Uterus (tissue), 4 donors: ENCODE results near the gene LMO7. TPM values are rescaled to one million over a fixed set of nuclear protein-coding genes. Genes with fewer than 3 reads are reported as not detected.

ENCODE experiments used
- DNase-seq, 2 donors: peaks; one replicate each; pipeline ENCODE4 v3.0.0-alpha.2; 2019 to 2020
- H3K27ac ChIP-seq, 2 donors: fragments of 200-600 bp; sonication (generic); 1 replicate in 1 of 2; 2 replicates in 1 of 2; pipeline ENCODE4 v1.5.1; 2016 to 2018
- H3K27me3 ChIP-seq, 2 donors: fragments of 200-600 bp; sonication (generic); one replicate each; pipeline ENCODE4 v1.5.1; 2018 to 2019; ENCODE audit warnings: control low read depth in 1 of 2
- H3K36me3 ChIP-seq, 2 donors: fragments of 200-600 bp; sonication (generic); one replicate each; pipeline ENCODE4 v1.5.1; 2019; ENCODE audit warnings: control low read depth in 1 of 2
- H3K4me1 ChIP-seq, 2 donors: fragments of 200-600 bp; sonication (generic); one replicate each; pipeline ENCODE4 v1.5.1; 2018 to 2019; ENCODE audit warnings: control low read depth in 1 of 2
- H3K4me3 ChIP-seq, 2 donors: fragments of 200-600 bp; sonication (generic); 1 replicate in 1 of 2; 2 replicates in 1 of 2; pipeline ENCODE4 v1.5.1; 2018 to 2019; ENCODE audit warnings: mild to moderate bottlenecking in 1 of 2
- H3K9me3 ChIP-seq, 2 donors: fragments of 200-600 bp; sonication (generic); one replicate each; pipeline ENCODE4 v1.5.1; 2019; ENCODE audit warnings: control low read depth in 1 of 2
- POLR2A ChIP-seq, 2 donors: fragments of 450-650 bp; IDR thresholded peaks; one replicate each; pipeline ENCODE4 v1.6.1; 2016; ENCODE audit warnings: antibody characterized with exemption in 2 of 2, mild to moderate bottlenecking in 1 of 2, moderate library complexity in 1 of 2
- intact Hi-C: fragments of 100-400 bp; cut with DNase I; formaldehyde crosslinking; loops from one replicate; pipeline ENCODE4 v1.15.1; 2023; ENCODE audit warnings: low total_unique reads
- total RNA-seq, 4 donors: library from RNA; depleted of rRNA in 3 of 4; stranded (reverse); fragments of >200 nt in 3 of 4; gene quantifications; one replicate each; pipeline versions ENCODE4 v1.1.0 to v1.2.4, GENCODE V29; 2014 to 2023
- TF ChIP-seq, protein P1 (sequence below), 4 experiments: fragments of 200-600 bp in 2 of 4; fragments of 450-650 bp in 2 of 4; sonication (generic) in 2 of 4; IDR thresholded peaks; one replicate each; pipeline ENCODE4 v1.5.1; 2016 to 2019; ENCODE audit warnings: antibody characterized with exemption in 4 of 4, mild to moderate bottlenecking in 2 of 4, moderate library complexity in 1 of 4
- donor health status: DM: yes; HTN: yes; CAD: no.

Gene LMO7
- total RNA-seq, 4 donors from 2014 or later, result 2.6 to 55.4 (median 24.2) TPM

DNA sequence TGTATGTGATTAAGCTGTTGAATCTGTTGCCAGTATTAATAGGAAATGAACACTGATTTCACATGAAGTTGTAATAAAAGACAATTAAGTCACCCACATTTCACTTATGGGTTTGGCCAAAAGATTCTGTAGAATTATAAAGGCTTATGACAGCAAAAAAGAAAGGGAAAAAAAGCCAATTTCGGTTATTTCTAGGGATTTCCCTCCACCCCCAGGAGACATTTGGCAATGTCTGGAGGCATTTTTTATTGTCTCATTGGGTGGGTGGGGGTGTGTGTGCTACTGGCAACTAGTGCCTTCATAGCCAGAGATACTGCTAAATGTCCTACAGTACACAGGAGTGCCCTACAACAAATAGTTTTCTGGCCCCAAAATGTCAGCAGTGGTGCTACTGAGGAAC, 175.7 kb downstream of the LMO7 start:
- intact Hi-C loops, result no loop called here
- TF ChIP-seq, protein P1, sequence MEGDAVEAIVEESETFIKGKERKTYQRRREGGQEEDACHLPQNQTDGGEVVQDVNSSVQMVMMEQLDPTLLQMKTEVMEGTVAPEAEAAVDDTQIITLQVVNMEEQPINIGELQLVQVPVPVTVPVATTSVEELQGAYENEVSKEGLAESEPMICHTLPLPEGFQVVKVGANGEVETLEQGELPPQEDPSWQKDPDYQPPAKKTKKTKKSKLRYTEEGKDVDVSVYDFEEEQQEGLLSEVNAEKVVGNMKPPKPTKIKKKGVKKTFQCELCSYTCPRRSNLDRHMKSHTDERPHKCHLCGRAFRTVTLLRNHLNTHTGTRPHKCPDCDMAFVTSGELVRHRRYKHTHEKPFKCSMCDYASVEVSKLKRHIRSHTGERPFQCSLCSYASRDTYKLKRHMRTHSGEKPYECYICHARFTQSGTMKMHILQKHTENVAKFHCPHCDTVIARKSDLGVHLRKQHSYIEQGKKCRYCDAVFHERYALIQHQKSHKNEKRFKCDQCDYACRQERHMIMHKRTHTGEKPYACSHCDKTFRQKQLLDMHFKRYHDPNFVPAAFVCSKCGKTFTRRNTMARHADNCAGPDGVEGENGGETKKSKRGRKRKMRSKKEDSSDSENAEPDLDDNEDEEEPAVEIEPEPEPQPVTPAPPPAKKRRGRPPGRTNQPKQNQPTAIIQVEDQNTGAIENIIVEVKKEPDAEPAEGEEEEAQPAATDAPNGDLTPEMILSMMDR (IDR thresholded peaks at IDR 0.05), result no peak
- TF ChIP-seq POLR2A (IDR thresholded peaks at IDR 0.05), result no peak
- Histone ChIP-seq H3K4me1 (no peaks in the 10 kb centered on the region), H3K9me3 (no peaks in the 10 kb centered on the region), H3K27ac (no peak overlapping the region), H3K4me3 (no peak overlapping the region), H3K36me3 (no peaks in the 10 kb centered on the region), H3K27me3 (no peaks in the 10 kb centered on the region)
- DNase-seq, result no peak

DNA sequence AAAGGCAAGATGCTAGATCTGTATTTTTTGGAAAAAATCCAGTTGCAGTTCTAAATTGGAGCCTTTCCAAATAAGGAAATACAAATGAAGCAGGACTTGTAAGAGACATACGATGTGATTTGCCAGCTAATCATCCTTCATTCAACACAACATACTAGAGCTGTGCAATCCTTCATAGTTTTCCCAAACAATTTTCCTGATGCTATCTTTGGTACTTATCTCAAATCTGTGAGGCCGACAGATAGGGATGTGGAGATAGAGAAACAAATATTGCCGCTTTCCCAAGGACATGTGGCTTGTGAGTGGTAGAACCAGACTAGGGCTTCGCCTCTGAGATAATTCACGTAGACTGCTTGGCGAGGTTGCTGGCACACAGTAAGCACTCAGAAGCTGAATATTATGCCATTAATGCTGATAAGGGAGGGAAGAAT, 176.6 kb downstream of the LMO7 start:
- H3K27me3 ChIP-seq, result no peaks in the 10 kb centered on the region
- H3K4me1 ChIP-seq, result no peaks in the 10 kb centered on the region
- H3K9me3 ChIP-seq, result no peaks in the 10 kb centered on the region
- intact Hi-C loops, result no loop called here
- no peak overlapping the region for H3K27ac ChIP-seq
- H3K4me3 ChIP-seq, result no peak overlapping the region
- no peak for TF ChIP-seq POLR2A (IDR thresholded peaks at IDR 0.05)
- TF ChIP-seq, protein P1 (IDR thresholded peaks at IDR 0.05), result no peak
- H3K36me3 ChIP-seq, result no peaks in the 10 kb centered on the region
- no peak for DNase-seq

DNA sequence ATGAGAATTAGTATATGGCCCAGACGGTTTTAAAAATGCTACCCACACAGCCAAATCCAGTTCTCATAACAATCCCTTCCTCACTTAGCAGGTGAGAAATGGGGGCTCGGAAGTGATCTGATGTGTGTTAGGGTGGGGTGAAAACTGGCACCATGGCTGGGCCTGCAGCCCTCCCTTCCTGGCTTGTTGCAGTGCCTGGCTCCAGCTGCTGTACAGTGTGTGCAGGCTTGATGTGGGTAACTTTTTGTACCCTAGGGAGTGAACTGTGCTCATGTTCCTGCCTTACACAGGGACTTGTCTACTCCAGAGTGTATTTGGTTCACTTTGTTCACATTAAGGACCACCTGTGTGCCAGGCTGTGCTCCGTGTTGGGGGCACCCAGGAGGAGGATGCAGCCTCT, 177.2 kb downstream of the LMO7 start:
- no peak for TF ChIP-seq POLR2A (IDR thresholded peaks at IDR 0.05)
- TF ChIP-seq, protein P1 (IDR thresholded peaks at IDR 0.05), result no peak
- H3K27ac ChIP-seq, result no peak overlapping the region
- no peaks in the 10 kb centered on the region for H3K27me3 ChIP-seq
- no peaks in the 10 kb centered on the region for H3K9me3 ChIP-seq
- no peak for DNase-seq
- no peak overlapping the region for H3K4me3 ChIP-seq
- H3K36me3 ChIP-seq, result no peaks in the 10 kb centered on the region
- intact Hi-C loops, result no loop called here
- H3K4me1 ChIP-seq, result no peaks in the 10 kb centered on the region

DNA sequence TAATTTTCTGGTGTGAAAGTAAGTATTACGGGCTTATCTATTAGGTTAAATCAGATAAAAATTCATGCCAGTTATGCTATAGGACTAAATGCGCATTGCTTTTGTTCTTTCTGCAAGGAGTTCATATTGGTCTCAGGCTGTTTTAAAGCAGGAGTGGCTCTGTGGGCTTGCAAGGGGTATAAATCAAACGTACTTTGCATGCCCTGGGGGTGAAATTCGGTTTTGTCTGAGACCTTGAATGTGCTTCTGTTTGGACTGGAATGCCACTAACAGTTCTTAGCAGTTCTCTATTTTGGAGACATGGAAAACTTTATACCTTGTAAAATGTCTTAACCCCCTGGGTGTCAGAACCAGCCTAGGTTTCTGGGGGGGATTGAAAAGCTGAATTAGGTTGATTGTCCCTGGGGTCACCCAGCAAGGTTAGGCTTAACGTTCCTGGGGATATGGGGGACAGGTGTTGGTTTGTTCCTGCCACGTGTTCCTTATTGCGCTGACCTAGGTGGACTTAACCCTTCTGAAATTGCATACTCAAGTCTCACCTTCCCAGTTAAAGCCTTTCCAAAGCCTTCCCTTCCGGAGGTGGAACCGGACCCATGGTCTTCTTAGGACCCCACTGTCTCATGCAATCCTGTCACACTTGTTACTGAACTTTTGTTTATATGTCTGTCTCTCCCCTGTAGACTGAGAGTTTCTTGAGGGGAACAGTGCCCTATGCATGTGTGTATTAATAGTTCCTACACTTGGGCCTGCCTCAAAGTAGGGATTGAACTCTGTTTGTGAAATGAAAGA, 182.2 kb downstream of the LMO7 start:
- Histone ChIP-seq H3K36me3 (no peaks in the 10 kb centered on the region), H3K4me3 (no peak overlapping the region), H3K27ac (no peak overlapping the region), H3K27me3 (no peaks in the 10 kb centered on the region), H3K9me3 (no peaks in the 10 kb centered on the region), H3K4me1 (no peaks in the 10 kb centered on the region)
- intact Hi-C loops, result no loop called here
- TF ChIP-seq, protein P1 (IDR thresholded peaks at IDR 0.05), result no peak
- TF ChIP-seq POLR2A (IDR thresholded peaks at IDR 0.05), result no peak
- no peak for DNase-seq

DNA sequence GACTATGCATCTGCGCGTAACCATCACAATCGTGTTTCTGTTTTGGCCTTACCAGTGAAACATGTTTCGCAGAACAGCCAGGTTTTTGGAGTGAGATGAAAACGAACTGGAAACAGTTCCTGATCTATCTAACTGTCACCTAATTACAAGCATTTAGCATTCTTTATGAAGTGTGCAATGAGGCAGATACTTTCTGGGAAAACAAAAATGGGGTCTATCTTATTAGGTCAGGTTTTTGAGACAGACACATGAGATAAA, 182.8 kb downstream of the LMO7 start:
- no peak overlapping the region for H3K27ac ChIP-seq
- H3K36me3 ChIP-seq, result no peaks in the 10 kb centered on the region
- H3K27me3 ChIP-seq, result no peaks in the 10 kb centered on the region
- H3K9me3 ChIP-seq, result no peaks in the 10 kb centered on the region
- no peak for TF ChIP-seq POLR2A (IDR thresholded peaks at IDR 0.05)
- TF ChIP-seq, protein P1 (IDR thresholded peaks at IDR 0.05), result no peak
- no peak for DNase-seq
- no peak overlapping the region for H3K4me3 ChIP-seq
- intact Hi-C loops, result no loop called here
- no peaks in the 10 kb centered on the region for H3K4me1 ChIP-seq
